ENCODE measurements around the gene ACBD3. TPM values are rescaled to one million over a fixed set of nuclear protein-coding genes. Genes with fewer than 3 reads are reported as not detected.

Gene ACBD3
- polyA plus RNA-seq, 6 donors from 2014 or later, result 38.5 to 88.1 (median 55.0) TPM

DNA sequence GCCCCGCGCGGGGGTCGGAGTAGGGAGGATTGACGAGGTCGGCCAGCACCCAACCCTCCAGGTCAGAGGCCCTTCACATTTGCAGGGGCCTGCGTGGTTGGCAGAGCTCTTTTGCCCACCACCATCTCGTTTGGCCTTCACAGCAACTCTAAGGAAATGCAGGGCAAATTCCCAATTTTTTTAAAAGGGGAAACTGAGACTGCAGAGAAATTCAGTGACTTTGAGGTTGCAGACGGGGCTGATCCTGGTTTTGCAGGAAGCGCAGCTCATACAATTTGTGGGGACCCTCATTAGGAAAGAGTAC lies 430 bp upstream of the ACBD3 start:
- H3K27ac Mint-ChIP-seq, result peak overlapping the region; percentile 81 to 96 (median 94)
- peak overlapping the region; percentile 87 to 98 (median 94) for H3K4me3 Mint-ChIP-seq
- no peaks in the 10 kb centered on the region for H3K36me3 Mint-ChIP-seq
- no peaks in the 10 kb centered on the region for H3K27me3 Mint-ChIP-seq
- H3K4me1 Mint-ChIP-seq, result peaks cover 18 to 45% (median 32%) of the 10 kb centered on the region in 3 donors
- ATAC-seq (ENCODE audit: low read depth in 2 of 2) (no peak), DNase-seq (no peak)
- no peaks in the 10 kb centered on the region for H3K9me3 Mint-ChIP-seq

- H3K27me3 Mint-ChIP-seq, result no peaks in the 10 kb centered on the region
- peaks cover 21 to 61% (median 45%) of the 10 kb centered on the region in 3 donors for H3K4me1 Mint-ChIP-seq
- ATAC-seq (ENCODE audit: low read depth in 2 of 2) (no peak), DNase-seq (no peak)
- H3K4me3 Mint-ChIP-seq, result peak overlapping the region; percentile 91 to 98 (median 95)
- H3K36me3 Mint-ChIP-seq, result peaks cover 0 to 1% of the 10 kb centered on the region in 2 donors
- H3K9me3 Mint-ChIP-seq, result no peaks in the 10 kb centered on the region
- peak overlapping the region; percentile 78 to 98 (median 94) for H3K27ac Mint-ChIP-seq
These were observed 1.2 kb downstream of the ACBD3 start for GRCh38 chr1:226185141-226186036.

DNA sequence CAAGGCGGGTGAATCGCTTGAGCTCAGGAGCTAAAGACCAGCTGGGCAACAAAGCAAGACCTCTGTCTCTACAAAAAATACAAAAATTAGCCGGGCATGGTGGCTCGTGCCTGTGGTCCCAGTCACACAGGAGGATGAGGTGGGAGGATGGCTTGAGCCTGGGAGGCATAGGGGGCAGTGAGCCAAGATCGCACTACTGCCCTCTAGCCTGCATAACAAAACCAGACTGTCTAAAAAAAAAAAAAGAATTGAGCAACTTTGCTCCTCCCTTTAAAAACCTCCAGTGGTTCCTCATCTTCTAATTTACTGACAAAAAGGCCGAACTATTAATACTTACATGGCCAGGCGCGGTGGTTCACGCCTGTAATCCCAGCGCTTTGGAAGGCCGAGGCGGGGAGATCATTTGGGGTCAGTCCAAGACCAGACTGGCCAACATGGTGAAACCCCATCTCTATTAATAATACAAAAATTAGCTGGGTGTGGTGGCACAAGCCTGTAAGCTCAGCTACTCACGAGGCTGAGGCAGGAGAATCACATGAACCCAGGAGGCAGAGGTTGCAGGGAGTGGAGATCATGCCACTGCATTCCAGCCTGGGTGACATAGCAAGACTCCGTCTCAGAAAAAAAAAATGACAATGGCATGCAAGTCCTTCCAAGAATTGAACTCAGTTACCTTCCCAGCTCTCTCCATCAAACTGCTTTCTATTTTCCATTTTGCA lies 4.4 kb downstream of the ACBD3 start:
- peaks cover 6 to 7% of the 10 kb centered on the region in 2 donors for H3K36me3 Mint-ChIP-seq
- H3K27ac Mint-ChIP-seq, result peak overlapping the region; percentile 71 to 96 (median 92)
- H3K27me3 Mint-ChIP-seq, result no peaks in the 10 kb centered on the region
- peak; percentile 33 to 39 for ATAC-seq (ENCODE audit: low read depth in 2 of 2)
- H3K4me1 Mint-ChIP-seq, result peaks cover 38 to 84% (median 76%) of the 10 kb centered on the region in 3 donors
- H3K4me3 Mint-ChIP-seq, result peak overlapping the region; percentile 68 to 91 (median 84)
- peak; percentile 46 for DNase-seq
- H3K9me3 Mint-ChIP-seq, result no peaks in the 10 kb centered on the region

GRCh38 chr1:226176870-226177269 lies 9.7 kb downstream of the ACBD3 start:
- Mint-ChIP-seq H3K36me3 (peaks cover 10 to 15% of the 10 kb centered on the region in 2 donors), H3K4me1 (peaks cover 32 to 87% (median 62%) of the 10 kb centered on the region in 3 donors), H3K9me3 (no peaks in the 10 kb centered on the region), H3K4me3 (no peak overlapping the region), H3K27ac (peak overlapping the region in 1 of 6 donors; percentile 74), H3K27me3 (no peaks in the 10 kb centered on the region)
- ATAC-seq (ENCODE audit: low read depth in 2 of 2), result no peak
- DNase-seq, result no peak

DNA sequence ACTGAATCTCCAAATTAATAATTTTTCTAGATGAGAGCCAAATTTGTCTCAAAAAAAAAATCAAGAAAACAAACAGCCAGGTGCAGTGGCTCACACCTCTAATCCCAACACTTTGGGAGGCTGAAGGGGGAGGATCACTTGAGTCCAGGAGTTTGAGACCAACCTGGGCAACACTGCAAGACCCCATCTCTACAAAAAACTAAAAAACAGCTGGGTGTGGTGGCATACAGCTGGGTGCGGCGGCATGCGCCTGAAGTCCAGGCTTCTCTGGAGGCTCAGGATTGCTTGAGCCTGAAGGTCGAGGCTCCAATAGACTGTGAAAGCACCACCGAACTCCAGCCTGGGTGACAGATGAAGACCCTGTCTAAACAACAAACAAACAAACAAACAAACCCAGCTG lies 14.0 kb downstream of the ACBD3 start:
- Mint-ChIP-seq H3K9me3 (peaks cover 0 to 1% (median 0%) of the 10 kb centered on the region in 7 donors), H3K4me1 (peaks cover 24 to 72% (median 38%) of the 10 kb centered on the region in 3 donors), H3K27ac (peak overlapping the region in 3 of 6 donors; percentile 37 to 82 (median 57))

DNA sequence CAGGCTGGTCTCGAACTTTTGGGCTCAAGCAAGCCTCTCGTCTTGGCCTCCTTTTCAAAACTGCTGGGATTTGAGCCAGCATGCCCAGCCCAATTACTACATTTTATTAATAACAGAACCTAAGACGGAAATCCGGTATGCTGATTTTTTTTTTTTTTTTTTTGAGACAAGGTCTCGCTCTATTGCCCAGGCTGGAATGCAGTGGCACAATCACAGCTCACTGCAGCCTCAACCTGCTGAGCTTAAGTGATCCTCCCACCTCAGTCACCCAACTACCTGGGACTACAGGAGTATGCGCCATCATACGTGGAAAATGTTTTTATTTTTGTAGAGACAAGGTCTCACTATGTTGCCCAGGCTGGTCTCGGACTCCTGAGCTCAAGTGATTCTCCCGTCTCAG lies 20.2 kb downstream of the ACBD3 start:
- peaks cover 12 to 41% (median 34%) of the 10 kb centered on the region in 3 donors for H3K4me1 Mint-ChIP-seq
- DNase-seq, result no peak
- H3K36me3 Mint-ChIP-seq, result peaks cover 6 to 21% of the 10 kb centered on the region in 2 donors
- no peaks in the 10 kb centered on the region for H3K27me3 Mint-ChIP-seq
- peak overlapping the region in 3 of 6 donors; percentile 22 to 42 (median 26) for H3K27ac Mint-ChIP-seq
- H3K9me3 Mint-ChIP-seq, result peaks cover 0 to 1% (median 0%) of the 10 kb centered on the region in 7 donors
- H3K4me3 Mint-ChIP-seq, result no peak overlapping the region
- ATAC-seq (ENCODE audit: low read depth in 2 of 2), result no peak

More for the DNA sequence above, 14.0 kb downstream of the ACBD3 start:
- Mint-ChIP-seq H3K4me3 (no peak overlapping the region), H3K36me3 (peaks cover 8 to 11% of the 10 kb centered on the region in 2 donors), H3K27me3 (no peaks in the 10 kb centered on the region)
- no peak for ATAC-seq (ENCODE audit: low read depth in 2 of 2)
- no peak for DNase-seq

- Mint-ChIP-seq H3K27ac (peak overlapping the region in 3 of 6 donors; percentile 52 to 86 (median 67)), H3K4me1 (peaks cover 22 to 51% (median 50%) of the 10 kb centered on the region in 3 donors), H3K9me3 (peaks cover 0 to 6% (median 0%) of the 10 kb centered on the region in 7 donors), H3K27me3 (no peaks in the 10 kb centered on the region), H3K4me3 (no peak overlapping the region), H3K36me3 (peaks cover 19 to 37% of the 10 kb centered on the region in 2 donors)
- ATAC-seq (ENCODE audit: low read depth in 2 of 2), result no peak
- DNase-seq, result no peak
These were observed 22.4 kb downstream of the ACBD3 start for GRCh38 chr1:226164154-226164553.

- peaks cover 27 to 54% (median 47%) of the 10 kb centered on the region in 3 donors for H3K4me1 Mint-ChIP-seq
- ATAC-seq (ENCODE audit: low read depth in 2 of 2), result no peak
- H3K36me3 Mint-ChIP-seq, result peaks cover 19 to 41% of the 10 kb centered on the region in 2 donors
These were observed 23.6 kb downstream of the ACBD3 start for GRCh38 chr1:226162898-226163297.

DNA sequence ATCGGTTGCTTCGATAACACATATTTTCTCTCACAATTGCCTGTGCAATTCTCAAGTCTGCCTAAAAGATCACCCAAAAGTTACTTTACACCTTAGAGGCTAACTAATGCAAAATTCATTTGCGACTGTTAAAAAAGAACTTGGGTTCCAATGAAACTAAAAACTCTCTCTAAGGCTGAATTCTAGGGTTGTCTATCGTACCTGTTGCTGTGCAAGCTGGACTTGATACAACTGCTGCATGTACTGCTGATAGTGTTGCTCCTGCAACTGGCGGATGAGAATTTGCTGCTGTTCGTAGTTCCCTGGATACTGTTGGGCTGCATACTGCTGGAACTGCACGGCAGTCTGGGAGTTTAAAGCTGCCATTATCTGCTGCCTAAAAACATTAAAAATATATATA lies 27.6 kb downstream of the ACBD3 start:
- DNase-seq, result no peak
- Mint-ChIP-seq H3K4me1 (peaks cover 40 to 77% (median 52%) of the 10 kb centered on the region in 3 donors), H3K27ac (peak overlapping the region; percentile 37 to 90 (median 84)), H3K4me3 (peak overlapping the region in 3 of 8 donors; percentile 69 to 83 (median 70)), H3K27me3 (no peaks in the 10 kb centered on the region), H3K36me3 (peaks cover 19 to 46% of the 10 kb centered on the region in 2 donors), H3K9me3 (peaks cover 0 to 6% (median 0%) of the 10 kb centered on the region in 7 donors)
- no peak for ATAC-seq (ENCODE audit: low read depth in 2 of 2)

More at GRCh38 chr1:226162898-226163297, 23.6 kb downstream of the ACBD3 start:
- no peak overlapping the region for H3K4me3 Mint-ChIP-seq
- H3K27me3 Mint-ChIP-seq, result no peaks in the 10 kb centered on the region
- no peak for DNase-seq
- peak overlapping the region in 4 of 6 donors; percentile 20 to 91 (median 52) for H3K27ac Mint-ChIP-seq
- peaks cover 0 to 6% (median 0%) of the 10 kb centered on the region in 7 donors for H3K9me3 Mint-ChIP-seq

GRCh38 chr1:226158457-226158856 lies 28.1 kb downstream of the ACBD3 start:
- DNase-seq, result no peak
- Mint-ChIP-seq H3K27me3 (no peaks in the 10 kb centered on the region), H3K9me3 (peaks cover 0 to 6% (median 0%) of the 10 kb centered on the region in 7 donors), H3K4me1 (peaks cover 42 to 82% (median 55%) of the 10 kb centered on the region in 3 donors), H3K36me3 (peaks cover 22 to 48% of the 10 kb centered on the region in 2 donors), H3K27ac (peak overlapping the region; percentile 53 to 90 (median 84)), H3K4me3 (peak overlapping the region in 5 of 8 donors; percentile 9 to 87 (median 70))
- ATAC-seq (ENCODE audit: low read depth in 2 of 2), result no peak

- Mint-ChIP-seq H3K27ac (peak overlapping the region; percentile 70 to 96 (median 90)), H3K4me1 (peaks cover 45 to 87% (median 61%) of the 10 kb centered on the region in 3 donors), H3K4me3 (peak overlapping the region; percentile 43 to 87 (median 70)), H3K9me3 (peaks cover 0 to 6% (median 0%) of the 10 kb centered on the region in 7 donors), H3K27me3 (no peaks in the 10 kb centered on the region), H3K36me3 (peaks cover 28 to 53% of the 10 kb centered on the region in 2 donors)
- ATAC-seq (ENCODE audit: low read depth in 2 of 2), result peak; percentile 81 to 86
- DNase-seq, result peak; percentile 23
These were observed 28.7 kb downstream of the ACBD3 start for GRCh38 chr1:226157761-226158316.

DNA sequence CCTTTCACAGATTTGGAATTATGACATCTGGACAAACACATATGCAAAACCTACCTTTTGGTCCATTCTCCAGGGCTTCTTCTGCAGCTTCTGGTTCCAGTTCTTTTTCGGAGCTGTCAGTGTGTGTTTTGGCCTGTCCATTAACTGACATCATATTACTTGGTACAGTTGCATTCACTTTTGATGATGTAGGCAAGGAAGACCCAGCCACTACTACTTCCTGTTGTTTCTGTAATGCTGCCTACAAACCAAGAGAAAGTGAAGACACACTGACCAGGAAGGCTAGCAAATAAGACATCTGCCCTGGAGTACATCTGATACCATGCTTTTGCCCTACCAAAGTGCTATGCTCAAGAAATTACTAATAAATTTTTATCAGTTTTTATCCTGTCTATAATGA lies 31.9 kb downstream of the ACBD3 start:
- peak overlapping the region in 3 of 8 donors; percentile 6 to 59 (median 10) for H3K4me3 Mint-ChIP-seq
- H3K36me3 Mint-ChIP-seq, result peaks cover 9 to 43% of the 10 kb centered on the region in 2 donors
- peaks cover 35 to 73% (median 43%) of the 10 kb centered on the region in 3 donors for H3K4me1 Mint-ChIP-seq

GRCh38 chr1:226149806-226150205 lies 36.7 kb downstream of the ACBD3 start:
- peak; percentile 85 for ATAC-seq (ENCODE audit: low read depth in 2 of 2)
- H3K36me3 Mint-ChIP-seq, result peaks cover 23 to 34% of the 10 kb centered on the region in 2 donors
- H3K27ac Mint-ChIP-seq, result peak overlapping the region in 4 of 6 donors; percentile 30 to 82 (median 77)
- peaks cover 20 to 53% (median 41%) of the 10 kb centered on the region in 3 donors for H3K4me1 Mint-ChIP-seq
- H3K27me3 Mint-ChIP-seq, result no peaks in the 10 kb centered on the region
- peak; percentile 25 for DNase-seq
- peak overlapping the region in 2 of 8 donors; percentile 25 to 66 for H3K4me3 Mint-ChIP-seq
- no peaks in the 10 kb centered on the region for H3K9me3 Mint-ChIP-seq

More for the DNA sequence above, 31.9 kb downstream of the ACBD3 start:
- ATAC-seq (ENCODE audit: low read depth in 2 of 2) (no peak), DNase-seq (no peak)
- peak overlapping the region in 4 of 6 donors; percentile 39 to 81 (median 54) for H3K27ac Mint-ChIP-seq
- no peaks in the 10 kb centered on the region for H3K9me3 Mint-ChIP-seq
- H3K27me3 Mint-ChIP-seq, result no peaks in the 10 kb centered on the region

Measured in naive B cell (primary cell).